HepG2 (cell line): Measurements from ENCODE around the gene PARS2. TPM values are rescaled to one million over a fixed set of nuclear protein-coding genes. Genes with fewer than 3 reads are reported as not detected.

ENCODE experiments used
- CENPX ChIP-seq: sonication (generic); formaldehyde crosslinking; IDR thresholded peaks from 2 replicates; pipeline ENCODE4 v1.9.0; 2021; ENCODE audit warnings: mild to moderate bottlenecking, missing genetic modification reagents, moderate library complexity
- CHD4 ChIP-seq: fragments of 200-600 bp; sonication (generic); IDR thresholded peaks from 2 replicates; pipeline ENCODE4 v1.7.0; 2017; ENCODE audit warnings: mild to moderate bottlenecking, low read length, borderline replicate concordance
- ESRRA ChIP-seq: sonication (generic); formaldehyde crosslinking; IDR thresholded peaks from 2 replicates; pipeline ENCODE4 v1.5.1; 2020; ENCODE audit warnings: mild to moderate bottlenecking, low read depth, missing genetic modification reagents
- FOXA1 ChIP-seq, 2 experiments: fragments of 450-650 bp in 1 of 2; sonication (generic) in 1 of 2; formaldehyde crosslinking in 1 of 2; IDR thresholded peaks; 2 replicates each; pipeline versions ENCODE4 v1.4.0 to v1.6.1; 2016 to 2020; ENCODE audit warnings: missing genetic modification reagents in 1 of 2
- HDAC1 ChIP-seq: sonication (generic); formaldehyde crosslinking; IDR thresholded peaks from 2 replicates; pipeline ENCODE4 v1.5.1; 2020; ENCODE audit warnings: mild to moderate bottlenecking, missing genetic modification reagents
- JUN ChIP-seq: sonication (generic); formaldehyde crosslinking; IDR thresholded peaks from 2 replicates; pipeline ENCODE4 v1.4.0; 2020; ENCODE audit warnings: mild to moderate bottlenecking, missing genetic modification reagents
- KDM2A ChIP-seq: sonication (generic); formaldehyde crosslinking; IDR thresholded peaks from 2 replicates; pipeline ENCODE4 v1.4.0; 2020; ENCODE audit warnings: low read depth, missing genetic modification reagents, borderline replicate concordance
- RARG ChIP-seq: sonication (generic); formaldehyde crosslinking; IDR thresholded peaks from 2 replicates; pipeline ENCODE4 v1.4.0; 2020; ENCODE audit warnings: low read depth, mild to moderate bottlenecking, missing genetic modification reagents
- SAP130 ChIP-seq: IDR thresholded peaks from 2 replicates; pipeline ENCODE4 v1.6.1; 2016; ENCODE audit warnings: low read depth
- TARDBP ChIP-seq: sonication (generic); formaldehyde crosslinking; IDR thresholded peaks from 2 replicates; pipeline ENCODE4 v1.8.0; 2022; ENCODE audit warnings: mild to moderate bottlenecking, missing genetic modification reagents
- TBX3 ChIP-seq: fragments of 450-650 bp; IDR thresholded peaks from 2 replicates; pipeline ENCODE4 v1.6.1; 2017; ENCODE audit warnings: antibody characterized with exemption, mild to moderate bottlenecking, inconsistent platforms, borderline replicate concordance
- ZNF160 ChIP-seq: sonication (generic); formaldehyde crosslinking; IDR thresholded peaks from 2 replicates; pipeline ENCODE4 v1.8.0; 2022; ENCODE audit warnings: mild to moderate bottlenecking, inconsistent platforms, missing genetic modification reagents
- ZNF788 ChIP-seq: sonication (generic); formaldehyde crosslinking; IDR thresholded peaks from 2 replicates; pipeline ENCODE4 v1.5.0; 2020; ENCODE audit warnings: mild to moderate bottlenecking, missing genetic modification reagents, borderline replicate concordance
- ZNF792 ChIP-seq: IDR thresholded peaks from 2 replicates; pipeline ENCODE4 v1.6.1; 2016
- polyA plus RNA-seq, 8 experiments: library from polyadenylated mRNA; depleted of rRNA in 3 of 8; stranded (reverse) in 7 of 8; unstranded in 1 of 8; fragments of >200 nt; fragmentation: Illumina TruSeq in 4 of 8; extraction: Trizol in 4 of 8; gene quantifications; 2 replicates each; pipeline versions ENCODE4 v1.2.1 to v1.2.3, GENCODE V29; 2011 to 2016; ENCODE audit warnings: low read depth in 4 of 8, missing spikeins in 1 of 8, mixed read lengths in 1 of 8; ENCODE audit not compliant: insufficient read depth in 1 of 8
- total RNA-seq, 5 experiments: library from RNA; depleted of rRNA; stranded (reverse); fragments of >200 nt; fragmentation: Illumina TruSeq; extraction: Trizol; gene quantifications; 2 replicates each; pipeline ENCODE4 v1.2.3, GENCODE V29; 2016; ENCODE audit warnings: low read depth in 1 of 5
- TF ChIP-seq, protein P1 (sequence below), 2 experiments: sonication (generic) in 1 of 2; formaldehyde crosslinking in 1 of 2; IDR thresholded peaks; 2 replicates each; pipeline versions ENCODE4 v1.4.0 to v1.6.1; 2018 to 2020; ENCODE audit warnings: missing genetic modification reagents in 2 of 2, borderline replicate concordance in 1 of 2, low read depth in 1 of 2, mild to moderate bottlenecking in 1 of 2, missing biosample characterization in 1 of 2
- TF ChIP-seq, protein P2 (sequence below): IDR thresholded peaks from 2 replicates; pipeline ENCODE4 v1.6.1; 2012; ENCODE audit warnings: inconsistent platforms
- TF ChIP-seq, protein P3 (sequence below): IDR thresholded peaks from 2 replicates; pipeline ENCODE4 v1.6.1; 2016
- TF ChIP-seq, protein P4 (sequence below): IDR thresholded peaks from 2 replicates; pipeline ENCODE4 v1.6.1; 2016; ENCODE audit warnings: control low read depth
- TF ChIP-seq, protein P5 (sequence below): sonication (generic); formaldehyde crosslinking; IDR thresholded peaks from 2 replicates; pipeline ENCODE4 v1.4.0; 2020; ENCODE audit warnings: missing genetic modification reagents, borderline replicate concordance

Gene PARS2
- total and polyA plus RNA-seq, 2 of the 13 experiments (the other 11 are each of a cell fraction or from before 2014, with no cell fraction given), result 2.4 to 4.6 TPM

DNA sequence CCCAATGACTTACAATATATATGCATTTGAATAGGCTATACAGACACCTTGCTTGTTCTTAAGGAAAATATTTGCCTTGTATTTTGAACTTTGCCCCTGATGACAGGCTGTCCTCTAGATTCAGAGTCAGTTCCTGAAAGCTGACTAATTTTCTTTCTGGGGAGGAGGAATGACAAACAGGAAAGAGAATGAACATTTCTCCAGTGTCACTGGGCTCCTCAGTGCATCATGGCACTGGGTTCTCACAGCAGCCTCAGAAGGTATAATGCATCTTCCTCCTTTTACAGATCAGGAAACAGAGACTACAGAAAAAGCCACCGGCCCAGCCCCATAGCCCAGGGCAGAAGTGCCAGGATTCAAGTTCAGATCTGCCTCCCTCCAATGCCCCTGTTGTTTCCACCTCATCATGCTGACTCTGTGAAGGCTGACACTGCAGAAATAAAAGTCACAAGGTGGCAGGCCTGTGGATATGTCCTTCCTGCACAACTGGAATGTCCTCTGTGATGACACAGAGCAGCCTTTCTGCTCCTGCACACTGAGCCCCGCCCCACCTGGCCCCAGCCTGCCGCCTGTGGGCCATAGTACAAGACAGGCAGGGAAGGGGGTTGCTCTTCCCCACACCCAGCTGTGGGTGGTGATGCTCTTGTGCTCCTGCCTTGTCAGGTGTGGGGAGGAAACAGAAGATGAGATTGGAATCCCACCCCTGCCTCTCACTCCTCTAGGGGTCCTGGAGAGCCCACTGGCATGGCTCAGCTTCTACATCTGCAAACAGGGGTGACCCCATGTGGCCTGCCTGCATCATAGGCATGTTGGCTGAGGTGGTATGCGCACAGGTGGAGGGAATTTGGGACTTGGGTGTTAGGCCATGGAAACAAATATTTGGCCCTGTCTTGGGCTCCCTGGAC, 30.4 kb upstream of the PARS2 start (continued):
- TF ChIP-seq ZNF160 (CRISPR knock-in tag) (no peak), CHD4 (no peak), ZNF788 (CRISPR knock-in tag) (no peak), JUN (CRISPR knock-in tag) (no peak), CENPX (no peak), ZNF792 (0 out of 2 replicates have a peak, but pooled peaks have one; percentile 26), KDM2A (CRISPR knock-in tag) (0 out of 2 replicates have a peak, but pooled peaks have one; percentile 42), TARDBP (0 out of 2 replicates have a peak, but pooled peaks have one; percentile 7), RARG (CRISPR knock-in tag) (no peak), SAP130 (CRISPR knock-in tag) (peak; percentile 63), HDAC1 (CRISPR knock-in tag) (0 out of 2 replicates have a peak, but pooled peaks have one; percentile 29), FOXA1 (IDR thresholded peaks at IDR 0.05) (no peak), FOXA1 (CRISPR knock-in tag; IDR thresholded peaks at IDR 0.05) (peak; percentile 39; the same call in 1 of the 2 replicates), TBX3 (0 out of 2 replicates have a peak, but pooled peaks have one; percentile 20), ESRRA (0 out of 2 replicates have a peak, but pooled peaks have one; percentile 22)
- TF ChIP-seq, protein P1, sequence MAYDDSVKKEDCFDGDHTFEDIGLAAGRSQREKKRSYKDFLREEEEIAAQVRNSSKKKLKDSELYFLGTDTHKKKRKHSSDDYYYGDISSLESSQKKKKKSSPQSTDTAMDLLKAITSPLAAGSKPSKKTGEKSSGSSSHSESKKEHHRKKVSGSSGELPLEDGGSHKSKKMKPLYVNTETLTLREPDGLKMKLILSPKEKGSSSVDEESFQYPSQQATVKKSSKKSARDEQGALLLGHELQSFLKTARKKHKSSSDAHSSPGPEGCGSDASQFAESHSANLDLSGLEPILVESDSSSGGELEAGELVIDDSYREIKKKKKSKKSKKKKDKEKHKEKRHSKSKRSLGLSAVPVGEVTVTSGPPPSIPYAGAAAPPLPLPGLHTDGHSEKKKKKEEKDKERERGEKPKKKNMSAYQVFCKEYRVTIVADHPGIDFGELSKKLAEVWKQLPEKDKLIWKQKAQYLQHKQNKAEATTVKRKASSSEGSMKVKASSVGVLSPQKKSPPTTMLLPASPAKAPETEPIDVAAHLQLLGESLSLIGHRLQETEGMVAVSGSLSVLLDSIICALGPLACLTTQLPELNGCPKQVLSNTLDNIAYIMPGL (CRISPR knock-in tag; IDR thresholded peaks at IDR 0.05; ENCODE audit: borderline replicate concordance in 1 of 2, low read depth in 1 of 2), result 0 out of 4 replicates have a peak, but pooled peaks of 1 of the 2 experiments have one; percentile 22
- TF ChIP-seq, protein P2, sequence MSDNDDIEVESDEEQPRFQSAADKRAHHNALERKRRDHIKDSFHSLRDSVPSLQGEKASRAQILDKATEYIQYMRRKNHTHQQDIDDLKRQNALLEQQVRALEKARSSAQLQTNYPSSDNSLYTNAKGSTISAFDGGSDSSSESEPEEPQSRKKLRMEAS, result 0 out of 2 replicates have a peak, but pooled peaks have one; percentile 33
- TF ChIP-seq, protein P3, sequence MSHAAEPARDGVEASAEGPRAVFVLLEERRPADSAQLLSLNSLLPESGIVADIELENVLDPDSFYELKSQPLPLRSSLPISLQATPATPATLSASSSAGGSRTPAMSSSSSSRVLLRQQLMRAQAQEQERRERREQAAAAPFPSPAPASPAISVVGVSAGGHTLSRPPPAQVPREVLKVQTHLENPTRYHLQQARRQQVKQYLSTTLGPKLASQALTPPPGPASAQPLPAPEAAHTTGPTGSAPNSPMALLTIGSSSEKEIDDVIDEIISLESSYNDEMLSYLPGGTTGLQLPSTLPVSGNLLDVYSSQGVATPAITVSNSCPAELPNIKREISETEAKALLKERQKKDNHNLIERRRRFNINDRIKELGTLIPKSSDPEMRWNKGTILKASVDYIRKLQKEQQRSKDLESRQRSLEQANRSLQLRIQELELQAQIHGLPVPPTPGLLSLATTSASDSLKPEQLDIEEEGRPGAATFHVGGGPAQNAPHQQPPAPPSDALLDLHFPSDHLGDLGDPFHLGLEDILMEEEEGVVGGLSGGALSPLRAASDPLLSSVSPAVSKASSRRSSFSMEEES (CRISPR knock-in tag), result peak; percentile 84
- TF ChIP-seq, protein P4, sequence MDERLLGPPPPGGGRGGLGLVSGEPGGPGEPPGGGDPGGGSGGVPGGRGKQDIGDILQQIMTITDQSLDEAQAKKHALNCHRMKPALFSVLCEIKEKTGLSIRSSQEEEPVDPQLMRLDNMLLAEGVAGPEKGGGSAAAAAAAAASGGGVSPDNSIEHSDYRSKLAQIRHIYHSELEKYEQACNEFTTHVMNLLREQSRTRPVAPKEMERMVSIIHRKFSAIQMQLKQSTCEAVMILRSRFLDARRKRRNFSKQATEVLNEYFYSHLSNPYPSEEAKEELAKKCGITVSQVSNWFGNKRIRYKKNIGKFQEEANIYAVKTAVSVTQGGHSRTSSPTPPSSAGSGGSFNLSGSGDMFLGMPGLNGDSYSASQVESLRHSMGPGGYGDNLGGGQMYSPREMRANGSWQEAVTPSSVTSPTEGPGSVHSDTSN, result no peak
- TF ChIP-seq, protein P5, sequence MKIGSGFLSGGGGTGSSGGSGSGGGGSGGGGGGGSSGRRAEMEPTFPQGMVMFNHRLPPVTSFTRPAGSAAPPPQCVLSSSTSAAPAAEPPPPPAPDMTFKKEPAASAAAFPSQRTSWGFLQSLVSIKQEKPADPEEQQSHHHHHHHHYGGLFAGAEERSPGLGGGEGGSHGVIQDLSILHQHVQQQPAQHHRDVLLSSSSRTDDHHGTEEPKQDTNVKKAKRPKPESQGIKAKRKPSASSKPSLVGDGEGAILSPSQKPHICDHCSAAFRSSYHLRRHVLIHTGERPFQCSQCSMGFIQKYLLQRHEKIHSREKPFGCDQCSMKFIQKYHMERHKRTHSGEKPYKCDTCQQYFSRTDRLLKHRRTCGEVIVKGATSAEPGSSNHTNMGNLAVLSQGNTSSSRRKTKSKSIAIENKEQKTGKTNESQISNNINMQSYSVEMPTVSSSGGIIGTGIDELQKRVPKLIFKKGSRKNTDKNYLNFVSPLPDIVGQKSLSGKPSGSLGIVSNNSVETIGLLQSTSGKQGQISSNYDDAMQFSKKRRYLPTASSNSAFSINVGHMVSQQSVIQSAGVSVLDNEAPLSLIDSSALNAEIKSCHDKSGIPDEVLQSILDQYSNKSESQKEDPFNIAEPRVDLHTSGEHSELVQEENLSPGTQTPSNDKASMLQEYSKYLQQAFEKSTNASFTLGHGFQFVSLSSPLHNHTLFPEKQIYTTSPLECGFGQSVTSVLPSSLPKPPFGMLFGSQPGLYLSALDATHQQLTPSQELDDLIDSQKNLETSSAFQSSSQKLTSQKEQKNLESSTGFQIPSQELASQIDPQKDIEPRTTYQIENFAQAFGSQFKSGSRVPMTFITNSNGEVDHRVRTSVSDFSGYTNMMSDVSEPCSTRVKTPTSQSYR (CRISPR knock-in tag), result peak; percentile 28; the same call in 1 of the 2 replicates
